MCF 10A (cell line): Measurements from ENCODE around the gene GLYATL1. TPM values are rescaled to one million over a fixed set of nuclear protein-coding genes. Genes with fewer than 3 reads are reported as not detected.
A peak's percentile ranks its signal among the peaks of the same experiment; 100 is the strongest.

Experiments used
- Bru-seq: library from RNA; stranded (reverse); fragments of 400-500 nt; gene quantifications from one replicate; lab custom pipeline; 2021; lab: Mats Ljungman, UMichigan
- BruChase-seq, 2 experiments: library from RNA; stranded (reverse); fragments of 400-500 nt; gene quantifications; one replicate each; lab custom pipeline; 2021; lab: Mats Ljungman, UMichigan
- BruUV-seq: library from RNA; stranded (reverse); fragments of 400-500 nt; replicated peaks from 2 replicates; lab custom pipeline; 2021; lab: Mats Ljungman, UMichigan
- CTCF ChIA-PET: fragments of 300-600 bp; sonication (Branson Sonifier 250); formaldehyde crosslinking; extraction: SDS; loops from one replicate; lab custom pipeline; 2021; ENCODE audit warnings: antibody characterized with exemption, inconsistent platforms; lab: Yijun Ruan, JAX
- POLR2A ChIA-PET: fragments of 300-600, 350-650 bp; sonication (Branson Sonifier 250); formaldehyde crosslinking; extraction: SDS; loops from one replicate; lab custom pipeline; 2020; ENCODE audit warnings: antibody characterized with exemption, inconsistent platforms; lab: Yijun Ruan, JAX
- DNase-seq: peaks from one replicate; pipeline ENCODE4 v3.0.0-alpha.2; 2018; ENCODE audit not compliant: unreplicated experiment
- H3K27ac Mint-ChIP-seq: one replicate; pipeline ENCODE4 v1.8.0; 2022; ENCODE audit warnings: mild to moderate bottlenecking, low read depth, mixed read lengths; ENCODE audit not compliant: unreplicated experiment
- H3K27me3 Mint-ChIP-seq: one replicate; pipeline ENCODE4 v1.8.0; 2022; ENCODE audit warnings: mixed read lengths; ENCODE audit not compliant: insufficient read depth, unreplicated experiment
- H3K36me3 Mint-ChIP-seq: one replicate; pipeline ENCODE4 v1.8.0; 2022; ENCODE audit warnings: mild to moderate bottlenecking, moderate library complexity, mixed read lengths; ENCODE audit not compliant: insufficient read depth, unreplicated experiment
- H3K4me1 Mint-ChIP-seq: one replicate; pipeline ENCODE4 v1.8.0; 2022; ENCODE audit warnings: mixed read lengths; ENCODE audit not compliant: insufficient read depth, unreplicated experiment
- H3K4me3 Mint-ChIP-seq: one replicate; pipeline ENCODE4 v1.8.0; 2022; ENCODE audit warnings: mild to moderate bottlenecking, moderate library complexity, mixed read lengths; ENCODE audit not compliant: unreplicated experiment
- H3K9me3 Mint-ChIP-seq: one replicate; pipeline ENCODE4 v1.8.0; 2022; ENCODE audit warnings: mixed read lengths; ENCODE audit not compliant: unreplicated experiment
- intact Hi-C: fragments of 100-400 bp; cut with micrococcal nuclease; formaldehyde crosslinking; loops from 2 replicates; pipeline ENCODE4 v1.14.1; 2022
- long read RNA-seq: library from polyadenylated mRNA; stranded (forward); transcript quantifications from one replicate; pipeline ENCODE4 v2.0.0, GENCODE V29; 2022
- total RNA-seq: library from RNA; stranded (reverse); gene quantifications from 2 replicates; pipeline ENCODE4 v1.2.3, GENCODE V29; 2022
- TF ChIP-seq, protein P1 (sequence below): fragments of 200-600 bp; IDR thresholded peaks from one replicate; pipeline ENCODE4 v1.8.0; 2022; ENCODE audit warnings: antibody characterized with exemption, mild to moderate bottlenecking; ENCODE audit not compliant: unreplicated experiment

GLYATL1 gene, protein sequence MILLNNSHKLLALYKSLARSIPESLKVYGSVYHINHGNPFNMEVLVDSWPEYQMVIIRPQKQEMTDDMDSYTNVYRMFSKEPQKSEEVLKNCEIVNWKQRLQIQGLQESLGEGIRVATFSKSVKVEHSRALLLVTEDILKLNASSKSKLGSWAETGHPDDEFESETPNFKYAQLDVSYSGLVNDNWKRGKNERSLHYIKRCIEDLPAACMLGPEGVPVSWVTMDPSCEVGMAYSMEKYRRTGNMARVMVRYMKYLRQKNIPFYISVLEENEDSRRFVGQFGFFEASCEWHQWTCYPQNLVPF
- total RNA-seq: not detected in 2 replicates
- Bru-seq, nascent RNA: percentile 4 among the genes with signal in this experiment
- BruChase-seq, experiment 1, labeled RNA remaining after a 6-hour chase: percentile 6 among the genes with signal in this experiment
- BruChase-seq, experiment 2, labeled RNA remaining after a 2-hour chase: percentile 8 among the genes with signal in this experiment
- long read RNA-seq: 0 reads

DNA sequence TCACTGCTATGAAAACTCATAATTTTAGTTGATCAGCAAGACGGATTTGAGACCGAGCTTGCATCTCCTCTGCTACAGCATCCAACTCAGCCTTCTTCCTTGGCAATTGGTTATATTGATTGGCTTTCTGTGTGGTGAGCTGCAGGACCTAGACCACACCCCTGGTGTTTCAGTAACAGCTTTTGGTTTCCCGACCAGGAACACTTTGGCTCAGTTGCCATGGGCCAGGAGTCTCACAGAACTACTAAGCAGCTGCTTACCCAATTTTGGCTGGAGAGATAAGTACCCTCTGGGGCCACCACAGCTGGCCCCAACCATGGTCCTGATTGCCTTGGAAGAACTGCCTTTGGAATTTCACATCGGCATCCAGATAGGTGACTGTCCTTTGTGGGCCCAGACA lies at the start of gene GLYATL1:
TSS of gene GLYATL1 (plus strand) at position 212 of the 400 bp plus-strand sequence. CDS start 7,600 bp downstream, outside the sequence.
- TF ChIP-seq, protein P1, sequence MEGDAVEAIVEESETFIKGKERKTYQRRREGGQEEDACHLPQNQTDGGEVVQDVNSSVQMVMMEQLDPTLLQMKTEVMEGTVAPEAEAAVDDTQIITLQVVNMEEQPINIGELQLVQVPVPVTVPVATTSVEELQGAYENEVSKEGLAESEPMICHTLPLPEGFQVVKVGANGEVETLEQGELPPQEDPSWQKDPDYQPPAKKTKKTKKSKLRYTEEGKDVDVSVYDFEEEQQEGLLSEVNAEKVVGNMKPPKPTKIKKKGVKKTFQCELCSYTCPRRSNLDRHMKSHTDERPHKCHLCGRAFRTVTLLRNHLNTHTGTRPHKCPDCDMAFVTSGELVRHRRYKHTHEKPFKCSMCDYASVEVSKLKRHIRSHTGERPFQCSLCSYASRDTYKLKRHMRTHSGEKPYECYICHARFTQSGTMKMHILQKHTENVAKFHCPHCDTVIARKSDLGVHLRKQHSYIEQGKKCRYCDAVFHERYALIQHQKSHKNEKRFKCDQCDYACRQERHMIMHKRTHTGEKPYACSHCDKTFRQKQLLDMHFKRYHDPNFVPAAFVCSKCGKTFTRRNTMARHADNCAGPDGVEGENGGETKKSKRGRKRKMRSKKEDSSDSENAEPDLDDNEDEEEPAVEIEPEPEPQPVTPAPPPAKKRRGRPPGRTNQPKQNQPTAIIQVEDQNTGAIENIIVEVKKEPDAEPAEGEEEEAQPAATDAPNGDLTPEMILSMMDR: no peak
- Mint-ChIP-seq H3K4me1 (no peaks in the 10 kb centered on the region), H3K27ac (no peak within 1 kb of the TSS), H3K27me3 (no peaks in the 10 kb centered on the region), H3K9me3 (no peaks in the 10 kb centered on the region), H3K4me3 (no peak within 1 kb of the TSS), H3K36me3 (no peaks in the 10 kb centered on the region)
- DNase-seq: no peak
- intact Hi-C loops: no loop called here
- ChIA-PET CTCF (interaction anchor here (1.1 kb wide), 1 partner anchor 119 kb away, joined by 3 read pairs; no protein-coding TSS in a partner anchor), POLR2A (no interaction called here)
- BruUV-seq: no TSS peak

DNA sequence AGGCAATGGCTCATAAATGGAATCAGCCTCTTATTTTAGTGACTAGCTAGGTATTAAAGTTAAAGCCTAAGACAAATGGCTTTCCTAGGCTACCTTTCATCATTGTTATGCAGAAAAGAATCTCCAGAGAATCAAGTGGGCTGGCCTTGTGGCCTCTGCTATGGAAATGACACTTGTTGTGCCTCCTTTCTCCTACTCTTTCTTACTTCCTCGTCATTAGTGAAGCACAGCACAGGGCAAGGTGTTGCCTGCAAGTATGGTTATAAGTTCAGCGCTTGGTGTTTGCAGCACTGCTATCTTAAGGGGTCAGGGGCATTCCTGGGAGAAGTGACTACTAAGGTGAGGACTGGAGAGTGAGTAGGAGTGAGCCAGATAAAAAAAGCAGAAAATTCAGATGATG lies 45.4 kb upstream of the GLYATL1 start:
- TF ChIP-seq, protein P1: no peak
- ChIA-PET POLR2A (interaction anchor here (0.7 kb wide), 1 partner anchor 16 kb away, joined by 3 read pairs; no protein-coding TSS in a partner anchor), CTCF (no interaction called here)
- intact Hi-C loops: no loop called here
- Mint-ChIP-seq H3K9me3 (no peaks in the 10 kb centered on the region), H3K4me1 (no peaks in the 10 kb centered on the region), H3K27ac (no peak overlapping the region), H3K4me3 (no peak overlapping the region), H3K27me3 (no peaks in the 10 kb centered on the region), H3K36me3 (no peaks in the 10 kb centered on the region)
- no TSS peak for BruUV-seq
- DNase-seq: no peak

DNA sequence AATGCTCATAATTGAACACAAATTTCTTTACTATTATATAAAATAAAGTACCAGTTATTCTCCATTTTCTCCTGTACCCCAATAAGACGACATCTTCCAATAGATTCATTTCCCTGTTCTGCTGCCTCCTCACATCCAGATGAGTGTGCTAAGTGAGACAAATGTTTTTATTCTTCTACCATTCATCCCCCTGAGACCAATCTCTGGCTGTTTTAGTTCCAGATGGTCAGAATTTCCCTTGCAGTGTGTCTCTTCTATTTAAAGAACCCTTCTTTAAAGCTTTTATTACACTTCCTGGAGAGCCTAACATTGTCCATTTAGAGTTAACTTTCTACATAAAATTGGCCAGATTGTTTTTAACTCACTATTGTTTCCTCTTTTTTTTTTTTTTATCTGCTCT lies 41.2 kb upstream of the GLYATL1 start:
- no peaks in the 10 kb centered on the region for H3K27me3 Mint-ChIP-seq
- H3K4me3 Mint-ChIP-seq: no peak overlapping the region
- ChIA-PET CTCF (no interaction called here), POLR2A (no interaction called here)
- no peaks in the 10 kb centered on the region for H3K9me3 Mint-ChIP-seq
- no peaks in the 10 kb centered on the region for H3K36me3 Mint-ChIP-seq
- TF ChIP-seq, protein P1: no peak
- DNase-seq: no peak
- H3K4me1 Mint-ChIP-seq: no peaks in the 10 kb centered on the region
- H3K27ac Mint-ChIP-seq: no peak overlapping the region
- BruUV-seq: no TSS peak
- intact Hi-C loops: no loop called here
